SJCRH30 (cell line): ENCODE measurements around the gene DUSP14. TPM values are rescaled to one million over a fixed set of nuclear protein-coding genes. Genes with fewer than 3 reads are reported as not detected.
A peak's percentile ranks its signal among the peaks of the same experiment; 100 is the strongest.

Experiments used
- DNase-seq, 2 experiments: peaks; one replicate each; pipeline ENCODE4 v3.0.0-alpha.2; 2015 to 2020
- H3K27ac ChIP-seq: fragments of 250-450 bp; sonication (Bioruptor Pico); 2 replicates; pipeline ENCODE4 v1.5.1; 2020; ENCODE audit warnings: mild to moderate bottlenecking, moderate library complexity
- H3K27me3 ChIP-seq: fragments of 250-450 bp; sonication (Bioruptor Pico); 2 replicates; pipeline ENCODE4 v1.5.1; 2020; ENCODE audit warnings: mild to moderate bottlenecking, moderate library complexity
- H3K36me3 ChIP-seq: fragments of 250-450 bp; sonication (Bioruptor Pico); 2 replicates; pipeline ENCODE4 v1.5.1; 2020; ENCODE audit warnings: mild to moderate bottlenecking, moderate library complexity
- H3K4me1 ChIP-seq: fragments of 250-450 bp; sonication (Bioruptor Pico); 2 replicates; pipeline ENCODE4 v1.5.1; 2020; ENCODE audit warnings: mild to moderate bottlenecking, moderate library complexity
- H3K4me3 ChIP-seq: fragments of 250-450 bp; sonication (Bioruptor Pico); 2 replicates; pipeline ENCODE4 v1.5.1; 2020; ENCODE audit warnings: mild to moderate bottlenecking, moderate library complexity
- H3K9me3 ChIP-seq: fragments of 250-450 bp; sonication (Bioruptor Pico); replicated peaks from 2 replicates; pipeline ENCODE4 v1.5.1; 2020; ENCODE audit warnings: mild to moderate bottlenecking, moderate library complexity
- total RNA-seq: library from RNA; depleted of rRNA; stranded (reverse); fragments of >200 nt; shearing (Covaris generic); gene quantifications from 2 replicates; pipeline ENCODE4 v1.2.3, GENCODE V29; 2014

The DUSP14 gene
- total RNA-seq, 1 experiment from 2014 or later: 24.6 TPM

- H3K36me3 ChIP-seq: peaks cover 67% of the 10 kb centered on the region
These were observed 13.8 kb upstream of the DUSP14 start for GRCh38 chr17:37475731-37476420.

GRCh38 chr17:37476431-37477120 is 13.1 kb upstream of the DUSP14 start:
- peak overlapping the region; percentile 56 for H3K27ac ChIP-seq
- H3K4me3 ChIP-seq: no peak overlapping the region
- no peaks in the 10 kb centered on the region for H3K9me3 ChIP-seq
- no peaks in the 10 kb centered on the region for H3K27me3 ChIP-seq
- peak; percentile 60 to 64 for DNase-seq
- peaks cover 61% of the 10 kb centered on the region for H3K36me3 ChIP-seq
- peaks cover 23% of the 10 kb centered on the region for H3K4me1 ChIP-seq

More at GRCh38 chr17:37475731-37476420, 13.8 kb upstream of the DUSP14 start:
- H3K4me1 ChIP-seq: peaks cover 23% of the 10 kb centered on the region
- no peak overlapping the region for H3K4me3 ChIP-seq
- no peaks in the 10 kb centered on the region for H3K9me3 ChIP-seq
- peak overlapping the region; percentile 56 for H3K27ac ChIP-seq
- DNase-seq: no peak
- H3K27me3 ChIP-seq: no peaks in the 10 kb centered on the region

- H3K9me3 ChIP-seq: no peaks in the 10 kb centered on the region
- no peak for DNase-seq
- H3K4me3 ChIP-seq: no peak overlapping the region
- H3K4me1 ChIP-seq: peaks cover 29% of the 10 kb centered on the region
- H3K27ac ChIP-seq: no peak overlapping the region
- H3K36me3 ChIP-seq: peaks cover 49% of the 10 kb centered on the region
- H3K27me3 ChIP-seq: no peaks in the 10 kb centered on the region
These were observed 11.5 kb upstream of the DUSP14 start for GRCh38 chr17:37478187-37478586.

GRCh38 chr17:37479025-37479424 is 10.7 kb upstream of the DUSP14 start:
- Histone ChIP-seq H3K27ac (no peak overlapping the region), H3K4me1 (peaks cover 36% of the 10 kb centered on the region)
- no peak for DNase-seq

GRCh38 chr17:37480427-37480826 is 9.3 kb upstream of the DUSP14 start:
- Histone ChIP-seq H3K27ac (no peak overlapping the region), H3K36me3 (peaks cover 27% of the 10 kb centered on the region)

More at GRCh38 chr17:37479025-37479424, 10.7 kb upstream of the DUSP14 start:
- H3K9me3 ChIP-seq: no peaks in the 10 kb centered on the region
- no peaks in the 10 kb centered on the region for H3K27me3 ChIP-seq
- no peak overlapping the region for H3K4me3 ChIP-seq
- H3K36me3 ChIP-seq: peaks cover 41% of the 10 kb centered on the region

GRCh38 chr17:37481001-37481665 is 8.6 kb upstream of the DUSP14 start:
- no peaks in the 10 kb centered on the region for H3K9me3 ChIP-seq
- H3K4me1 ChIP-seq: peaks cover 27% of the 10 kb centered on the region
- DNase-seq: no peak
- H3K27ac ChIP-seq: no peak overlapping the region
- H3K36me3 ChIP-seq: peaks cover 25% of the 10 kb centered on the region
- no peaks in the 10 kb centered on the region for H3K27me3 ChIP-seq
- no peak overlapping the region for H3K4me3 ChIP-seq

More at GRCh38 chr17:37480427-37480826, 9.3 kb upstream of the DUSP14 start:
- no peak for DNase-seq
- no peak overlapping the region for H3K4me3 ChIP-seq
- no peaks in the 10 kb centered on the region for H3K27me3 ChIP-seq
- peaks cover 34% of the 10 kb centered on the region for H3K4me1 ChIP-seq
- H3K9me3 ChIP-seq: no peaks in the 10 kb centered on the region

GRCh38 chr17:37483311-37484039 is 6.2 kb upstream of the DUSP14 start:
- Histone ChIP-seq H3K27ac (peak overlapping the region; percentile 9; the same call in 1 of the 2 replicates), H3K36me3 (peaks cover 12% of the 10 kb centered on the region), H3K9me3 (no peaks in the 10 kb centered on the region), H3K4me3 (no peak overlapping the region), H3K27me3 (no peaks in the 10 kb centered on the region), H3K4me1 (peaks cover 17% of the 10 kb centered on the region)
- DNase-seq: peak; percentile 73 to 85

GRCh38 chr17:37485938-37486570 is 3.6 kb upstream of the DUSP14 start:
- H3K4me3 ChIP-seq: no peak overlapping the region
- no peaks in the 10 kb centered on the region for H3K9me3 ChIP-seq
- H3K36me3 ChIP-seq: no peaks in the 10 kb centered on the region
- H3K27ac ChIP-seq: no peak overlapping the region
- peaks cover 17% of the 10 kb centered on the region for H3K4me1 ChIP-seq
- H3K27me3 ChIP-seq: no peaks in the 10 kb centered on the region
- DNase-seq: no peak

- Histone ChIP-seq H3K27ac (peak overlapping the region; percentile 15; the same call in 1 of the 2 replicates), H3K4me3 (peak overlapping the region; percentile 75)
- DNase-seq: peak; percentile 60 to 80
These were observed 1.6 kb upstream of the DUSP14 start for GRCh38 chr17:37488009-37488604.

GRCh38 chr17:37488607-37489196 is 989 bp upstream of the DUSP14 start:
- Histone ChIP-seq H3K9me3 (no peaks in the 10 kb centered on the region), H3K27me3 (no peaks in the 10 kb centered on the region), H3K27ac (peak overlapping the region; percentile 15; the same call in 1 of the 2 replicates), H3K4me1 (peaks cover 11% of the 10 kb centered on the region), H3K36me3 (no peaks in the 10 kb centered on the region), H3K4me3 (peak overlapping the region; percentile 75)
- peak; percentile 55 to 65 for DNase-seq

More at GRCh38 chr17:37488009-37488604, 1.6 kb upstream of the DUSP14 start:
- H3K4me1 ChIP-seq: peaks cover 17% of the 10 kb centered on the region
- no peaks in the 10 kb centered on the region for H3K9me3 ChIP-seq
- no peaks in the 10 kb centered on the region for H3K36me3 ChIP-seq
- no peaks in the 10 kb centered on the region for H3K27me3 ChIP-seq

- H3K4me1 ChIP-seq: peaks cover 9% of the 10 kb centered on the region
- no peaks in the 10 kb centered on the region for H3K27me3 ChIP-seq
- H3K9me3 ChIP-seq: no peaks in the 10 kb centered on the region
- H3K4me3 ChIP-seq: peak overlapping the region; percentile 67
- no peaks in the 10 kb centered on the region for H3K36me3 ChIP-seq
- DNase-seq: peak; percentile 80 to 81
- no peak overlapping the region for H3K27ac ChIP-seq
These were observed 414 bp downstream of the DUSP14 start for GRCh38 chr17:37490022-37490587.

- no peaks in the 10 kb centered on the region for H3K27me3 ChIP-seq
- DNase-seq: peak; percentile 61 to 72
- H3K27ac ChIP-seq: peak overlapping the region; percentile 7; the same call in 1 of the 2 replicates
- peak overlapping the region; percentile 67 for H3K4me3 ChIP-seq
- no peaks in the 10 kb centered on the region for H3K9me3 ChIP-seq
- peaks cover 9% of the 10 kb centered on the region for H3K4me1 ChIP-seq
- H3K36me3 ChIP-seq: no peaks in the 10 kb centered on the region
These were observed 1.2 kb downstream of the DUSP14 start for GRCh38 chr17:37490638-37491614.
